Amniotic epithelial cell (primary cell): ENCODE measurements around the gene FHAD1.
"Not testable (repeated sequence)": the region's sequence is repeated elsewhere in the genome, so short reads cannot be mapped to it uniquely, and the experiment has no call there.

Experiments
- DNase-seq: peaks from one replicate; pipeline ENCODE4 v3.0.0-alpha.2; 2010; ENCODE audit warnings: low read depth

The FHAD1 gene

GRCh38 chr1:15276691-15277446 lies 29.8 kb downstream of the FHAD1 start:
- DNase-seq: no peak

GRCh38 chr1:15277447-15277838 lies 30.4 kb downstream of the FHAD1 start:
- DNase-seq: no peak

GRCh38 chr1:15277933-15278332 lies 30.9 kb downstream of the FHAD1 start:
- DNase-seq: no peak

- DNase-seq: peak; percentile 10
These were observed 32.7 kb downstream of the FHAD1 start for GRCh38 chr1:15279576-15280230.

GRCh38 chr1:15280416-15280815 lies 33.4 kb downstream of the FHAD1 start:
- no peak for DNase-seq

GRCh38 chr1:15282038-15282437 lies 35.0 kb downstream of the FHAD1 start:
- no peak for DNase-seq

- DNase-seq: no peak
These were observed 35.9 kb downstream of the FHAD1 start for GRCh38 chr1:15282810-15283474.

GRCh38 chr1:15283526-15283925 lies 36.5 kb downstream of the FHAD1 start:
- DNase-seq: peak; percentile 64

- no peak for DNase-seq
These were observed 39.4 kb downstream of the FHAD1 start for GRCh38 chr1:15286452-15286851.

- DNase-seq: no peak
These were observed 40.3 kb downstream of the FHAD1 start for GRCh38 chr1:15287035-15287979.

- DNase-seq: no peak
These were observed 41.3 kb downstream of the FHAD1 start for GRCh38 chr1:15288173-15288926.

- DNase-seq: no peak
These were observed 42.2 kb downstream of the FHAD1 start for GRCh38 chr1:15289251-15289651.

GRCh38 chr1:15290382-15290781 lies 43.4 kb downstream of the FHAD1 start:
- DNase-seq: peak; percentile 83

GRCh38 chr1:15295696-15296095 lies 48.7 kb downstream of the FHAD1 start:
- peak; percentile 27 for DNase-seq

GRCh38 chr1:15296585-15297321 lies 49.7 kb downstream of the FHAD1 start:
- DNase-seq: no peak

- not testable (repeated sequence) for DNase-seq
These were observed 51.0 kb downstream of the FHAD1 start for GRCh38 chr1:15297975-15298374.

GRCh38 chr1:15299179-15299578 lies 52.2 kb downstream of the FHAD1 start:
- no peak for DNase-seq

- no peak for DNase-seq
These were observed 52.8 kb downstream of the FHAD1 start for GRCh38 chr1:15299806-15300205.

GRCh38 chr1:15303935-15304334 lies 56.9 kb downstream of the FHAD1 start:
- DNase-seq: no peak

GRCh38 chr1:15304708-15305467 lies 57.9 kb downstream of the FHAD1 start:
- peak; percentile 58 for DNase-seq
